ENCODE results near the gene SH3GL3.

Gene SH3GL3

GRCh38 chr15:83578691-83579090, 131.6 kb downstream of the SH3GL3 start:
- DNase-seq (ENCODE audit: insufficient read length, low spot score): no peak
- TF ChIP-seq POLR2A (IDR thresholded peaks at IDR 0.05; ENCODE audit: low read depth, low read length): no peak
- no peak for FAIRE-seq

GRCh38 chr15:83581381-83581780, 134.2 kb downstream of the SH3GL3 start:
- TF ChIP-seq POLR2A (IDR thresholded peaks at IDR 0.05; ENCODE audit: low read depth, low read length): no peak
- no peak for DNase-seq (ENCODE audit: insufficient read length, low spot score)
- FAIRE-seq: no peak

GRCh38 chr15:83582381-83582780, 135.2 kb downstream of the SH3GL3 start:
- FAIRE-seq (no peak), DNase-seq (ENCODE audit: insufficient read length, low spot score) (no peak)
- TF ChIP-seq POLR2A (IDR thresholded peaks at IDR 0.05; ENCODE audit: low read depth, low read length): no peak

GRCh38 chr15:83585601-83586335, 138.6 kb downstream of the SH3GL3 start:
- no peak for FAIRE-seq
- TF ChIP-seq POLR2A (IDR thresholded peaks at IDR 0.05; ENCODE audit: low read depth, low read length): no peak
- DNase-seq (ENCODE audit: insufficient read length, low spot score): no peak

- DNase-seq (ENCODE audit: insufficient read length, low spot score) (no peak), FAIRE-seq (no peak)
- TF ChIP-seq POLR2A (IDR thresholded peaks at IDR 0.05; ENCODE audit: low read depth, low read length): no peak
Observed at GRCh38 chr15:83587091-83587490, 139.9 kb downstream of the SH3GL3 start.

- TF ChIP-seq POLR2A (IDR thresholded peaks at IDR 0.05; ENCODE audit: low read depth, low read length): no peak
- FAIRE-seq (no peak), DNase-seq (ENCODE audit: insufficient read length, low spot score) (no peak)
Observed at GRCh38 chr15:83588441-83588840, 141.3 kb downstream of the SH3GL3 start.

GRCh38 chr15:83592370-83593040, 145.4 kb downstream of the SH3GL3 start:
- no peak for FAIRE-seq
- no peak for TF ChIP-seq POLR2A (IDR thresholded peaks at IDR 0.05; ENCODE audit: low read depth, low read length)
- DNase-seq (ENCODE audit: insufficient read length, low spot score): no peak

GRCh38 chr15:83595191-83595590, 148.1 kb downstream of the SH3GL3 start:
- FAIRE-seq (no peak), DNase-seq (ENCODE audit: insufficient read length, low spot score) (no peak)
- no peak for TF ChIP-seq POLR2A (IDR thresholded peaks at IDR 0.05; ENCODE audit: low read depth, low read length)

- no peak for DNase-seq (ENCODE audit: insufficient read length, low spot score)
- no peak for TF ChIP-seq POLR2A (IDR thresholded peaks at IDR 0.05; ENCODE audit: low read depth, low read length)
- FAIRE-seq: no peak
Observed at GRCh38 chr15:83598031-83598430, 150.9 kb downstream of the SH3GL3 start.

- no peak for TF ChIP-seq POLR2A (IDR thresholded peaks at IDR 0.05; ENCODE audit: low read depth, low read length)
- DNase-seq (ENCODE audit: insufficient read length, low spot score): no peak
- no peak for FAIRE-seq
Observed at GRCh38 chr15:83602021-83602420, 154.9 kb downstream of the SH3GL3 start.

GRCh38 chr15:83604549-83604948, 157.4 kb downstream of the SH3GL3 start:
- no peak for TF ChIP-seq POLR2A (IDR thresholded peaks at IDR 0.05; ENCODE audit: low read depth, low read length)
- FAIRE-seq: no peak
- DNase-seq (ENCODE audit: insufficient read length, low spot score): no peak

- DNase-seq (ENCODE audit: insufficient read length, low spot score): no peak
- no peak for FAIRE-seq
- TF ChIP-seq POLR2A (IDR thresholded peaks at IDR 0.05; ENCODE audit: low read depth, low read length): no peak
Observed at GRCh38 chr15:83605111-83605945, 158.2 kb downstream of the SH3GL3 start.

GRCh38 chr15:83610132-83610531, 163.0 kb downstream of the SH3GL3 start:
- FAIRE-seq (no peak), DNase-seq (ENCODE audit: insufficient read length, low spot score) (no peak)
- TF ChIP-seq POLR2A (IDR thresholded peaks at IDR 0.05; ENCODE audit: low read depth, low read length): no peak
